Erythroblast (primary cell): Measurements from ENCODE around the gene AKT2.

Experiments used
- GATA1 ChIP-seq: IDR thresholded peaks from 2 replicates; pipeline ENCODE4 v1.6.1; 2011; ENCODE audit warnings: low read depth, mild to moderate bottlenecking, control low read depth, low read length, moderate library complexity
- POLR2A ChIP-seq: IDR thresholded peaks from 2 replicates; pipeline ENCODE4 v1.6.1; 2011; ENCODE audit warnings: mild to moderate bottlenecking, low read length

DNA sequence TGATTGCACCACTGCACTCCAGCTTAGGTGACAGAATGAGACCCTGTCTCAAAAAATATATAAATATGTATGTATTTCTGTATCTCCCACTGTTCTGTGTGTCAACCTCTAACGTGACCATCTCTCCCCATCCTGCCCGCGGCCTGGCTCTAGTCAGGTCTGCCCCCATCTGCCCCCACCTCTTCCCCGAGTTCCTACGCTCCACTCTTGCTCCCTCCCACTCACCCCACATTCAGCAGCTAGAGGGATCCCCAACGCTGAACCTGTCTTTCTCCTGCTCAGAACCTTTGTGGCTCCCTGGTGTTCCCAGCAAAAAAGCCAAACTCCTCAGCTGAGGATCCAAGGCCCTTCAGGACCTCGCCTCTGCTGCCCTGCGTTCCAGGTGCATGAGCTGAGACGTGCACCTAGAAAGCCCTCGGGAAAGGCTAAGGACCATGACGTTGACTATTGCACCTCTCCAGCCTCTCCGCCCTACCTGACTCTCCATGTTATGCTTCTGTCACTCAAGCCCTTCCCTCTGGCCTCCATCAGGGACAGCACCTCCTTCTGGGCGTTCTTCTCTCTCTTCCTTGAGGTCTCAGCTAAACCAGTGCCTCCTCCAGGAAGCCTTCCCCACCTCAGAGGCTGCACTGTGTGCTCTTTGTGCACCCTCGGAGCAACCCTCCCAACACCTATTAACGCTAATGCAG lies 18.1 kb downstream of the AKT2 start:
- TF ChIP-seq POLR2A, result no peak
- no peak for TF ChIP-seq GATA1
